Daoy (cell line): Measurements from ENCODE around the gene SDHB. TPM values are rescaled to one million over a fixed set of nuclear protein-coding genes. Genes with fewer than 3 reads are reported as not detected.
A peak's percentile ranks its signal among the peaks of the same experiment; 100 is the strongest.

ENCODE experiments used
- DNase-seq: peaks from one replicate; pipeline ENCODE4 v3.0.0-alpha.2; 2015; ENCODE audit warnings: low read depth
- total RNA-seq: library from RNA; depleted of rRNA; stranded (reverse); fragments of >200 nt; shearing (Covaris generic); gene quantifications from 2 replicates; pipeline ENCODE4 v1.2.3, GENCODE V29; 2014

SDHB gene
- total RNA-seq, 1 experiment from 2014 or later: 313 TPM

DNA sequence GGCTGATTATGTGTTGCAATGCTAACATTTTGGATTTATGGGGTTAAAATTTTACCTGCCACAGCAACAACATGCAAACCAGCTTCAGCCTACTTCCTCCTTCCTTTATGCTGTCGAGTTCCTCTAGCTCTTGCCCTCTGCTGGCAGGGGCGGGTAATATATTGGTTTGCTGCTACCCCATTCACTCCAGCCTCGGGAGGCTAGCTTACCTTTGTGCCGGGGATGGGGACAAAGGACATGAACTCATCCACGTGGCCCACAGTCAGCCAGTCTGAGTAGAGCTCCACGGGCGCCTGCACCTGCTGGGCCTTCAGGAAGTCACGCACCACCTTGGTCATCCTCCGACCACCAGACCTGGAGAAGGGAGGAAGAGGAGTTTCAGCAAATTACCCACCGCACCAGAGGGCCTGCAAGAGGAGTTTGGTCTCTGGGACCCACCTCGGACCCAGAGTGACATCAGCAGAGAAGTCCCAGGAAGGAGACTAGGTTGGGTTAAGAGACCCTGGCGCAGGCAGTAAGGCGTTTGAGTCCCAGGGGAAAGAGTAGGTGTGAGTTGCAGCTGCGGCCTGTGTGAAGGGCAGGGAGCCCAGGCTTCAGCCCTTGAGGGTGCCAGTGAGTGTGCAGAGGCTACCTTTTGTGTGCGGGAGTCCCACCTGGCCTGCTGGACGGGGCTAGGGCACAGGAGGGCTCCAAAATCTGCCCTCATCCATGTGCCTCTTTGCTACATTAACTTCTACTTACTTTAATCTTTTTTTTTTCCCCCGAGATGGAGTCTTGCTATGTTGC is 21.8 kb upstream of the SDHB start:
- DNase-seq: peak; percentile 35

DNA sequence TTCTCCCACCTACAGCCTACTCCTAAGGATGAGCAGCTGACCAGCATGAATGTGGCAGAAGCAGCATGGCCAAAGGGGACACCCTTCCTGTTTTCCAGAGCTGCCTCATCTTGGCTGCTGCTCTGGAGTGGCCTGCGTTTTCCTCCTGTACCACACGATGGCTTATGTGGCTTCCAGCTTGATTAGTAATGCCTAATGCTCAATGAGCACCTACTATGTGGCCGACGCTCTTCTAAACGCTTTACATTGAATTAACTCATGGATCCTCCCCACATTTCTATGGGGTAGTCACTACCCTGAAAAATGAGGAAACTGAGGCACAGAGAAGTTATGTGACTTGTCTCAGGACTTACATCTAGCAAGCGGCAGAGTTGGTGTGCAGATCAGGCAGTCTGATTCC is 18.0 kb upstream of the SDHB start:
- DNase-seq: no peak

DNA sequence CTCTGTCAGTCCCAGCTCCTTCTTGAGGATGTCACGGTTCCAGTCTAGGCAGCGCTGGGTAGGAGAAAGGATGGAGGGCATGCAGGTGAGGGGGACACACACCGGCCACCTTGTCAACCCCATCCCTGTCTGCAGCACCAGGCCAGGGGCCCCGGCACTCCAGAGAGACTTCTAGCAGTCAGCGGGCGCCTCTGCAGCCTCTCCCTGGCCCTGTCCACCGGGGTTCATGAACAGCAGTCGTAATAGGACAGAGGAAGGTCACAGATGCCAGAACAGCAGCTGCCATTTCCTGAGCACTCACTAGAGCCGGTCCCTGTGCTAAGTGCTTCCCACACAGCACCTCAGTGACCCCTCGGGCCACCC is 16.3 kb upstream of the SDHB start:
- no peak for DNase-seq

DNA sequence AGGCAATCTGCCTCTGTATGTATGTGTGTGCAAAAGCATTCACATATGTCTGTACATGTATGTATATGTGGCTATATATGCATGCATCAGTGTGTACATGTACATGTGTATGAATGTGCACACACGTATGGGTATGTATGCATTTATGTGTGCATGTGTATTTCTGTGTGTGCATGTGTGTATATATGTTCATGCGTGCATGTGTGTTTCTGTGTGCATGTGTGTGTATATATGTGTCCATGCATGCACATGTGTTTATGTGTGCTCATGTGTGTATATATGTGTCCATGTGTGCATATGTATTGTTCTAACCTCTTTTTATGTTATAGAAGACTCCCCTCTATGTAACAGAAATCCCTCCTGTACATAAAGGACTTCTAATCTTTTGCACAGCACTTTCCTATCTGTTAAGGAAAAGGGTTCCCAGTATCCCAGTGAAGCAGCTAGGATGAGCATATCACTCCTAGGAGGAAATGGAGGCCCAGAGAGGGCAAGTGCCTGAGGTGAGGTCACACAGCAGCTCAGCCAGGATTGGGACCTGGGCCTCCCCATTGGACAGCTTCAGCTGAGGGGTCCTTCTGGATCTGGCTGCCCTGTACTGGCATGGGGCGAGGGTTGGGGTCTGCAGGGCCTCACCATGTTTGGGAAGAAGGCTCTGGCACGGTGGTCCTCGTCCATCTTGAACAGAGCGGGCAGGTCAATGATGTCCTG is 15.8 kb upstream of the SDHB start:
- DNase-seq: no peak

- DNase-seq: no peak
These were observed 15.0 kb upstream of the SDHB start for GRCh38 chr1:17068789-17069188.

- DNase-seq: no peak
These were observed 13.8 kb upstream of the SDHB start for GRCh38 chr1:17067465-17068240.

- DNase-seq: no peak
These were observed 13.2 kb upstream of the SDHB start for GRCh38 chr1:17067069-17067426.

DNA sequence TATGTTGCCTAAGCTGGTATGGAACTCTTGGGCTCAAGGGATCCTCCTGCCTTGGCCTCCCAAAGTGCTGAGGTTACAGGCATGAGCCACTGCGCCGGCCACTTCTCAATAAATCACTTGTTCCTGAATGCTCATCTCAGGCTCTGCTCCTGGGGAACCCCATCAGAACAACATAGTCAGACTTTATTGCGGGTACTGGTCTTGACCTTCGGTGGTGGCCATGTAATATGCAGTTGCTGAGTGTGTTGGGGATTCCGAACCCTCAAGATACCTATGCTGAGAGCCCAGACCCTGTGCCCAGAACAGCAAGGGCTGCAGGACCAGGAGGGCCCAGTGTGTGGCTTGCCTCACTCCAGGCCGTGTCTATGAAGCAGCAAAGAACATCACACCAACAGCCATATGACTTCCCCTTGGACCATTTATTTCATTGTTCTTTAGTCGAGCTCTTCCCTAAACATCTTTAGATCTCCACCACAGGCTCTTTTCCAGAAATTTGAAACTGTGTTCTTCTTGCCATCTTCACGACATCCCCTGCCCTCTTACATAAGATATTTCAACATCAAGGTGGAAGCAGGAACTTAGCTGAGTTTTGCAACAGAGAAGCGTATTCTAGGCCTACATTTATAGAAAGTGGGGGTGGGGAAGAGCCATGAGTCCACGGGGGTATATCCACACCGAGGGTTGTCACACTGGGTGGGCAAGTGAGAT is 12.7 kb upstream of the SDHB start:
- no peak for DNase-seq

DNA sequence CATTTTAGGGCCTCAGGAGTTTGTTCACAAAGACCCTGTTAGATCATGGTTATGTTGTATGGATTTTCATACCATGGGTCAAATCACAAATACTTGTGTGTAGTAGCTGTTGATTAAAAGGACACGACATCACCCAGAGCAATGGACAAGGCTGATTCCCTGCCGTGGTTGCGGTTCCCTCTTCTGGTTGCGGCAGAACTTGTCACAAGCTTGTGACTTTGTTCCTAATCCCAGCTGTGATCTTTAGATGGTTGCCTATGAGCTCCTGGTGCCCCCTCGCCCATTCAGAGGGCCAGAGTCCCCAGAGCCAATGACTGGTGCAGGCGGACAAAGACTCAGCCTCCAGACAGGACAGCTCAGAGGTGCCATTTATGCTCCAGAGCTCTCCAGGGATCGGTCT is 11.8 kb upstream of the SDHB start:
- DNase-seq: no peak

DNA sequence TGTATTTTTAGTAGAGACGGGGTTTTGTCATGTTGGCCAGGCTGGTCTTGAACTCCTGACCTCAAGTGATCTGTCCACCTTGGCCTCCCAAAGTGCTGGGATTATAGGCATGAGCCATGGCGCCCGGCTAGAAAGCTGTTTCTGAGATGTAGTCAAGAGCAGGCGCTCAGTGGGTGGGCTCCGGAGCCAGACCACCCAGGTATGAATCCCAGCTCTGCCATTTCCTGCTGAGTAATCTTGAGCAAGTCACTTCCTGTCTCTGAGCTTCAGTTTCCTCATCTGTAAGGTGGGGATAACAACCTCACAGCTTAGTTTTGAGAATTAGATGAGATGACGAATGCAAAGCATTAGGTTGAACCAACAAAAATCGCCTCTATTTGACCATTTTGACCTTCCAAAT is 8.9 kb upstream of the SDHB start:
- DNase-seq: peak; percentile 60

GRCh38 chr1:17061892-17062291 is 8.1 kb upstream of the SDHB start:
- peak; percentile 33 for DNase-seq

GRCh38 chr1:17061486-17061885 is 7.7 kb upstream of the SDHB start:
- DNase-seq: no peak

GRCh38 chr1:17060306-17060749 is 6.5 kb upstream of the SDHB start:
- no peak for DNase-seq

DNA sequence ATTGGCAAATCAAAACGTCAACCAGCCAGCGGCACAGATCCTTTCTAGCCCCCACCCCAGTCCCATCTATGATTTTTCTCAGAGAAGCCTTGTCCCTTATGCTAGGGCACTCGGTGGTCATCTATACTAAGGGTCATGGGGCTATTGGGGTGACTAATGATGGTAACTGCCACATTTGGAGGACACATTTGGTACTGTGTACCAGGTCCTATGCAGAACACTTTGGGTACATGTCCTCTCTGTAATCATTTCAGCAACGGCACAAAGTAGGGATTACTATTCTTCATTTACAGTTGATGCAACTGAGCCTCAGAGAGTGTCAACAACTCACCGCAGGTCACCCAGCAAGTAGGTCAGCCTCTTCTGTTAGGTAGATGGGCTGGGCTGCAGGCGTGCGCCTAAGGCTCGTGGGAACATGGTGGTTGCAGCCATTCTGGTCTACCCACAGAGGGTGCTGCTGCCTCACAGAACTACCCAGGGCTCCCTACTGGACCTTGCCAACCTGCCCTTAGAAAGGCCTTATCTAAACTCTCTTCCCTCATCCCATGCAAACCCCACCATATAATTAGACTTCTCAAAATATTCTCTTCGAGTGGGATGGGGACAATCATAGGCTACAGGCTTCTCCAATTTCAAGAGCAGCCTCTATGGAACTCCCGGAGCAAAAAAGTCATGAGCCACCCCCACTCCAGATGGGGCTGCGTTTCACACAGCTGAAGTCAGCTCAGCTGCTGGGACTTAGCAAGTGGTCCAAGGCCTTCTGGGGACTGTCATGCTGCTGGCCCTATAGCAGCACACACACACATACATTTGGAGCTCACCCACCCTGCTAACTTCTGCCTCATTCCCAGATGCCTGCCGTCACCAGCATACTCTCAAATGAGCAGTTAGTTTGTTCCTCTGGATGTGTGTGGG is 5.8 kb upstream of the SDHB start:
- DNase-seq: peak; percentile 81

DNA sequence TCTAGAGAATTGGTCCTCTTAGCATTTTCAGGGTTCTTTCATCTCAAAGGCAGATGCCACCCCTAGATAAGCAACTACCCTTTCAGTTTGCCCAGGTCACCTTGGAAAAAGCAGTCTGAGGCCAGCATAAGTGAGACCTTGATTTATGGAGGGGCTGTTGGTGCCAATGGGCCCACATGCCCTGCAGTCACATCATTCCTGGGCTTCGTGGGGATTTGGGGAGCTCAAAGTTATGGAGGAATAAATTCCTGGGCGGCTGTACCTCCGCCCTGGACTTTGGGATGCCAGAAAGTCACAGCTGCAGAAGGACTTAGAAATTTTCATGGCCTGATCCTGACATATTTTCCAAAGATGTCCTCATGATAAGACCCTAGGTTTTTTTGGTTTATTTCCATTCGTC is 2.7 kb upstream of the SDHB start:
- no peak for DNase-seq

- DNase-seq: no peak
These were observed 2.0 kb upstream of the SDHB start for GRCh38 chr1:17055801-17056200.

GRCh38 chr1:17053086-17053684 is 647 bp downstream of the SDHB start:
- DNase-seq: no peak

DNA sequence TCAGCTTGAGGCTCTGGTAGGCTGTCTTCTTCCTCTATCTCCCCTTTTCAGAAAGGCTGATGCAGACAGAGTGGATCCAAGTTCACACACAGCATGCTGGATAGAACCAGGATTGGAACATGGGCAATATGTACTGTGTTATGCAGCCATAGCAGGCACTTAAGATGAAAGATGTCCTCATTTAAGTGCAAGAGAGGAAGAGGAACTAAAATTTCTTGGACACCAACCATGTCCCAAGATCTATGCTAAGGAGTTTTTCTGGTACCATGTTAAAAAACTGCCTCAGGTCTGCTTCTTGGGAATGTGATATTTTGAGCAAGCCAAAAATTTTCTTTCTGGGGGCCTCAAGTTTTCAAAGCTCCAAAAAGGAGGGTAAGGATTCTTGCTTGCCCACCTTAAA is 1.2 kb downstream of the SDHB start:
- no peak for DNase-seq

GRCh38 chr1:17052038-17052437 is 1.8 kb downstream of the SDHB start:
- no peak for DNase-seq

GRCh38 chr1:17047924-17048323 is 5.9 kb downstream of the SDHB start:
- DNase-seq: no peak

DNA sequence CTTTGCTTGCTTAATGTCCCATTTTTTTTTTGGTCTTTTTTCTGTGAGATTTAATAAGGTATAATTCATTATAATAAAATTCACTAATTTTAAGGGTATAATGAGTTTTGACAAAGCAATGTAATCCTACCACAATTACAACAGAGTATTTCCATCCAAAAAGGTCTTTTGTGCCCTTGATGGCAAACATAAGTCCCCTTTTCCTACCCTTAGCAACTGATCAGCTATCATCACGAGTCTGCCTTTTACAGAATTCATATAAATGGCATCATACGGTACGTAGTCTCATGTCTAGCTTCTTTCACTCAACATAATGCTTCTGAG is 7.5 kb downstream of the SDHB start:
- no peak for DNase-seq
